Panc1 (cell line): ENCODE data around the gene RAB8A. TPM values are rescaled to one million over a fixed set of nuclear protein-coding genes. Genes with fewer than 3 reads are reported as not detected.

ENCODE experiments used
- ATAC-seq: fragments of 200-7000 bp; cut with Tn5 transposase; 2 replicates; pipeline ENCODE4 v1.9.1; 2020; ENCODE audit warnings: mild to moderate bottlenecking, moderate library complexity
- BruUV-seq: library from RNA; stranded (reverse); fragments of 400-500 nt; replicated peaks from 2 replicates; lab custom pipeline; 2021; lab: Mats Ljungman, UMichigan
- CTCF ChIA-PET: fragments of 300-600 bp; sonication (Branson Sonifier 250); formaldehyde crosslinking; loops from one replicate; lab custom pipeline; 2022; ENCODE audit warnings: antibody characterized with exemption; lab: Charles Lee
- POLR2A ChIA-PET: fragments of 300-600 bp; sonication (Branson Sonifier 250); formaldehyde crosslinking; loops from one replicate; lab custom pipeline; 2022; ENCODE audit warnings: antibody characterized with exemption; lab: Charles Lee
- DNase-seq: peaks from one replicate; pipeline ENCODE4 v3.0.0-alpha.2; 2010; ENCODE audit warnings: low read depth, low spot score
- H3K27ac ChIP-seq: 2 replicates; pipeline ENCODE4 v1.5.1; 2011; ENCODE audit warnings: mild to moderate bottlenecking, low read length, inconsistent platforms
- H3K27me3 ChIP-seq: fragments of 200-500 bp; sonication (Bioruptor generic); 2 replicates; pipeline ENCODE4 v1.6.0; 2014; ENCODE audit warnings: low read length, inconsistent platforms; ENCODE audit not compliant: control insufficient read depth, insufficient read depth
- H3K36me3 ChIP-seq: fragments of 200-500 bp; sonication (Bioruptor generic); 2 replicates; pipeline ENCODE4 v1.5.1; 2014; ENCODE audit warnings: inconsistent platforms, mild to moderate bottlenecking, low read length, moderate library complexity; ENCODE audit not compliant: control insufficient read depth, insufficient read depth
- H3K4me1 ChIP-seq: 2 replicates; pipeline ENCODE4 v1.5.1; 2011; ENCODE audit warnings: inconsistent platforms, mild to moderate bottlenecking, low read length, moderate library complexity; ENCODE audit not compliant: control insufficient read depth, insufficient read depth
- H3K4me3 ChIP-seq, 2 experiments: 2 replicates each; pipeline ENCODE4 v1.5.1; 2011 to 2012; ENCODE audit warnings: low read depth in 2 of 2, low read length in 2 of 2, mild to moderate bottlenecking in 2 of 2, inconsistent platforms in 1 of 2, moderate library complexity in 1 of 2
- H3K9me3 ChIP-seq: fragments of 200-500 bp; sonication (Bioruptor generic); 2 replicates; pipeline ENCODE4 v1.5.1; 2014; ENCODE audit warnings: low read depth, mild to moderate bottlenecking, inconsistent platforms, low read length, moderate library complexity; ENCODE audit not compliant: control insufficient read depth, insufficient read depth
- CTCF ChIP-seq: fragments of 450-650 bp; IDR thresholded peaks from 2 replicates; pipeline ENCODE4 v1.5.1; 2017; ENCODE audit warnings: mild to moderate bottlenecking
- POLR2AphosphoS5 ChIP-seq: IDR thresholded peaks from 2 replicates; pipeline ENCODE4 v1.6.1; 2012; ENCODE audit warnings: mild to moderate bottlenecking, low read depth, low read length, moderate library complexity
- REST ChIP-seq, 2 experiments: IDR thresholded peaks; 2 replicates each; pipeline ENCODE4 v1.6.1; 2011 to 2012; ENCODE audit warnings: low read depth in 2 of 2, control low read depth in 1 of 2, low read length in 1 of 2, mild to moderate bottlenecking in 1 of 2, moderate library complexity in 1 of 2; ENCODE audit not compliant: insufficient read depth in 1 of 2
- SIN3A ChIP-seq: IDR thresholded peaks from 2 replicates; pipeline ENCODE4 v1.6.1; 2012; ENCODE audit warnings: low read depth, mild to moderate bottlenecking, low read length, moderate library complexity, borderline replicate concordance; ENCODE audit not compliant: insufficient read depth
- TCF7L2 ChIP-seq: IDR thresholded peaks from 2 replicates; pipeline ENCODE4 v1.6.1; 2011; ENCODE audit warnings: mild to moderate bottlenecking, low read depth, low read length, inconsistent platforms
- in situ Hi-C: cut with HindIII; loops from 2 replicates; pipeline ENCODE4 v1.10.0; 2016; ENCODE audit warnings: low sequenced_read_pairs, low pct_unique_long_range_greater_than_20kb
- intact Hi-C: fragments of 100-400 bp; cut with micrococcal nuclease; formaldehyde crosslinking; loops from one replicate; pipeline ENCODE4 v1.10.0; 2022; ENCODE audit not compliant: unreplicated experiment
- total RNA-seq: library from RNA; stranded (reverse); gene quantifications from one replicate; pipeline ENCODE4 v1.2.1, GENCODE V29; 2021; ENCODE audit not compliant: unreplicated experiment

Gene RAB8A
- total RNA-seq, 1 experiment from 2014 or later = 75.8 TPM

GRCh38 chr19:16096280-16096855 lies 15.3 kb upstream of the RAB8A start:
- Histone ChIP-seq H3K4me1 (peaks cover 3% of the 10 kb centered on the region; the same call in 1 of the 2 replicates), H3K36me3 (peaks cover 15% of the 10 kb centered on the region), H3K4me3 (no peak overlapping the region), H3K27me3 (no peaks in the 10 kb centered on the region), H3K27ac (no peak overlapping the region), H3K9me3 (no peaks in the 10 kb centered on the region)
- POLR2A ChIA-PET = no interaction called here
- DNase-seq (no peak), ATAC-seq (no peak)
- intact Hi-C loops (no loop called here), in situ Hi-C loops (no loop called here)
- CTCF ChIA-PET = no interaction called here
- no peak for TF ChIP-seq CTCF
- TF ChIP-seq REST (IDR thresholded peaks at IDR 0.05; ENCODE audit: insufficient read depth in 1 of 2, low read depth in 2 of 2, low read length in 1 of 2) = no peak
- TF ChIP-seq SIN3A = no peak
- TF ChIP-seq TCF7L2 = no peak
- no peak for TF ChIP-seq POLR2AphosphoS5
- no TSS peak for BruUV-seq

GRCh38 chr19:16098416-16098768 lies 13.3 kb upstream of the RAB8A start:
- BruUV-seq = no TSS peak
- intact Hi-C loops (no loop called here), in situ Hi-C loops (no loop called here)
- H3K4me3 ChIP-seq = no peak overlapping the region
- POLR2A ChIA-PET = no interaction called here
- H3K27ac ChIP-seq = no peak overlapping the region
- CTCF ChIA-PET = no interaction called here
- no peaks in the 10 kb centered on the region for H3K9me3 ChIP-seq
- H3K27me3 ChIP-seq = no peaks in the 10 kb centered on the region
- peaks cover 3% of the 10 kb centered on the region; the same call in 1 of the 2 replicates for H3K4me1 ChIP-seq
- peaks cover 13% of the 10 kb centered on the region for H3K36me3 ChIP-seq
- ATAC-seq (no peak), DNase-seq (no peak)
- TF ChIP-seq POLR2AphosphoS5 (no peak), CTCF (no peak), SIN3A (no peak), TCF7L2 (no peak), REST (IDR thresholded peaks at IDR 0.05; ENCODE audit: insufficient read depth in 1 of 2, low read depth in 2 of 2, low read length in 1 of 2) (no peak)
